Measurements from ENCODE around the gene POU4F3.

Gene POU4F3

GRCh38 chr5:146339715-146340259, 1.1 kb downstream of the POU4F3 start:
- DNase-seq (ENCODE audit: low read depth) = no peak

- no peak for DNase-seq (ENCODE audit: low read depth)
These were observed 1.8 kb downstream of the POU4F3 start for GRCh38 chr5:146340260-146341081.

GRCh38 chr5:146341854-146342253, 3.2 kb downstream of the POU4F3 start:
- no peak for DNase-seq (ENCODE audit: low read depth)

GRCh38 chr5:146342519-146342881, 3.9 kb downstream of the POU4F3 start:
- DNase-seq (ENCODE audit: low read depth) = no peak

GRCh38 chr5:146342882-146343865, 4.5 kb downstream of the POU4F3 start:
- DNase-seq (ENCODE audit: low read depth) = no peak

GRCh38 chr5:146344155-146345118, 5.8 kb downstream of the POU4F3 start:
- DNase-seq (ENCODE audit: low read depth) = no peak

- no peak for DNase-seq (ENCODE audit: low read depth)
These were observed 6.6 kb downstream of the POU4F3 start for GRCh38 chr5:146345240-146345577.

- no peak for DNase-seq (ENCODE audit: low read depth)
These were observed 7.1 kb downstream of the POU4F3 start for GRCh38 chr5:146345578-146346366.

- no peak for DNase-seq (ENCODE audit: low read depth)
These were observed 18.5 kb downstream of the POU4F3 start for GRCh38 chr5:146357126-146357525.

GRCh38 chr5:146359836-146360235, 21.2 kb downstream of the POU4F3 start:
- no peak for DNase-seq (ENCODE audit: low read depth)

- no peak for DNase-seq (ENCODE audit: low read depth)
These were observed 24.7 kb downstream of the POU4F3 start for GRCh38 chr5:146363161-146363874.

- DNase-seq (ENCODE audit: low read depth) = no peak
These were observed 27.0 kb downstream of the POU4F3 start for GRCh38 chr5:146365618-146366017.

GRCh38 chr5:146366904-146367303, 28.3 kb downstream of the POU4F3 start:
- no peak for DNase-seq (ENCODE audit: low read depth)

- DNase-seq (ENCODE audit: low read depth) = no peak
These were observed 29.5 kb downstream of the POU4F3 start for GRCh38 chr5:146368137-146368536.

GRCh38 chr5:146369691-146370090, 31.1 kb downstream of the POU4F3 start:
- DNase-seq (ENCODE audit: low read depth) = no peak

- DNase-seq (ENCODE audit: low read depth) = no peak
These were observed 38.2 kb downstream of the POU4F3 start for GRCh38 chr5:146376821-146377220.

- no peak for DNase-seq (ENCODE audit: low read depth)
These were observed 40.3 kb downstream of the POU4F3 start for GRCh38 chr5:146378986-146379385.

GRCh38 chr5:146380714-146381113, 42.1 kb downstream of the POU4F3 start:
- no peak for DNase-seq (ENCODE audit: low read depth)

- no peak for DNase-seq (ENCODE audit: low read depth)
These were observed 49.7 kb downstream of the POU4F3 start for GRCh38 chr5:146388386-146388785.

GRCh38 chr5:146390469-146390868, 51.8 kb downstream of the POU4F3 start:
- no peak for DNase-seq (ENCODE audit: low read depth)
